Parathyroid adenoma (tissue), 2 donors: Measurements from ENCODE around the gene CTXN1.
"Not testable (repeated sequence)": the region's sequence is repeated elsewhere in the genome, so short reads cannot be mapped to it uniquely, and the experiment has no call there.

Experiments used
- H2AFZ ChIP-seq: fragments of 300-600 bp; sonication (generic); one replicate; pipeline ENCODE4 v1.7.0; 2017; ENCODE audit warnings: antibody characterized with exemption, mild to moderate bottlenecking
- H3K27ac ChIP-seq: fragments of 300-600 bp; sonication (generic); one replicate; pipeline ENCODE4 v1.7.0; 2017
- H3K27me3 ChIP-seq: fragments of 300-600 bp; sonication (generic); one replicate; pipeline ENCODE4 v1.7.0; 2017; ENCODE audit warnings: low read length; ENCODE audit not compliant: control insufficient read depth, insufficient read depth
- H3K36me3 ChIP-seq: fragments of 300-600 bp; sonication (generic); one replicate; pipeline ENCODE4 v1.7.0; 2017; ENCODE audit warnings: low read length; ENCODE audit not compliant: control insufficient read depth, insufficient read depth
- H3K4me1 ChIP-seq: fragments of 300-600 bp; sonication (generic); one replicate; pipeline ENCODE4 v1.7.0; 2017; ENCODE audit warnings: control low read depth
- H3K4me2 ChIP-seq: fragments of 300-600 bp; sonication (generic); one replicate; pipeline ENCODE4 v1.7.0; 2017; ENCODE audit warnings: low read length
- H3K4me3 ChIP-seq: fragments of 300-600 bp; sonication (generic); one replicate; pipeline ENCODE4 v1.7.0; 2017; ENCODE audit warnings: low read depth, low read length
- H3K79me2 ChIP-seq: fragments of 300-600 bp; sonication (generic); one replicate; pipeline ENCODE4 v1.7.0; 2017; ENCODE audit warnings: control low read depth
- H3K9ac ChIP-seq: fragments of 300-600 bp; sonication (generic); one replicate; pipeline ENCODE4 v1.7.0; 2017; ENCODE audit warnings: mild to moderate bottlenecking
- H3K9me3 ChIP-seq: fragments of 300-600 bp; sonication (generic); one replicate; pipeline ENCODE4 v1.7.0; 2017; ENCODE audit warnings: low read length; ENCODE audit not compliant: control insufficient read depth
- TF ChIP-seq, protein P1 (sequence below): fragments of 300-600 bp; sonication (generic); IDR thresholded peaks from one replicate; pipeline ENCODE4 v1.7.0; 2017; ENCODE audit warnings: antibody characterized with exemption, mild to moderate bottlenecking
- donor health status: primary hyperparathyroidism.

The CTXN1 gene

DNA sequence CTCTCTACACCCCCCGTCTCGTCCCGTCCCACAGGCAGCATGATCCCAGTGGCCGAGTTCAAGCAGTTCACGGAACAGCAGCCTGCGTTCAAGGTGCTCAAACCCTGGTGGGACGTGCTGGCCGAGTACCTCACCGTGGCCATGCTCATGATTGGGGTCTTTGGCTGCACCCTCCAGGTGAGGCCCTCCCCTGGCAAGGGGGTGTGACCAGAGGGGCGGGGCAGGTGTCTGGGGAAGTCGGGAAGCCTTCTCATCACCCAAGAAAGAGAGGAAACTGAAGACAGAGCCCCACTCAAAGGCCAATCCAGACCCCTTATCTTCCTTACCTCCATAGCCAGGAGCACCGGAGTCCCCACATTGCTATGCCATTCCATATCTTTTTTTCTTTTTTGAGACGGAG, 30.4 kb downstream of the CTXN1 start:
- TF ChIP-seq, protein P1, sequence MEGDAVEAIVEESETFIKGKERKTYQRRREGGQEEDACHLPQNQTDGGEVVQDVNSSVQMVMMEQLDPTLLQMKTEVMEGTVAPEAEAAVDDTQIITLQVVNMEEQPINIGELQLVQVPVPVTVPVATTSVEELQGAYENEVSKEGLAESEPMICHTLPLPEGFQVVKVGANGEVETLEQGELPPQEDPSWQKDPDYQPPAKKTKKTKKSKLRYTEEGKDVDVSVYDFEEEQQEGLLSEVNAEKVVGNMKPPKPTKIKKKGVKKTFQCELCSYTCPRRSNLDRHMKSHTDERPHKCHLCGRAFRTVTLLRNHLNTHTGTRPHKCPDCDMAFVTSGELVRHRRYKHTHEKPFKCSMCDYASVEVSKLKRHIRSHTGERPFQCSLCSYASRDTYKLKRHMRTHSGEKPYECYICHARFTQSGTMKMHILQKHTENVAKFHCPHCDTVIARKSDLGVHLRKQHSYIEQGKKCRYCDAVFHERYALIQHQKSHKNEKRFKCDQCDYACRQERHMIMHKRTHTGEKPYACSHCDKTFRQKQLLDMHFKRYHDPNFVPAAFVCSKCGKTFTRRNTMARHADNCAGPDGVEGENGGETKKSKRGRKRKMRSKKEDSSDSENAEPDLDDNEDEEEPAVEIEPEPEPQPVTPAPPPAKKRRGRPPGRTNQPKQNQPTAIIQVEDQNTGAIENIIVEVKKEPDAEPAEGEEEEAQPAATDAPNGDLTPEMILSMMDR, result no peak
- Histone ChIP-seq H3K4me2 (no peak overlapping the region), H3K9ac (no peak overlapping the region), H3K4me3 (no peak overlapping the region), H3K27ac (no peak overlapping the region), H3K9me3 (no peaks in the 10 kb centered on the region), H2AFZ (no peak overlapping the region), H3K79me2 (no peaks in the 10 kb centered on the region), H3K27me3 (no peaks in the 10 kb centered on the region), H3K4me1 (no peaks in the 10 kb centered on the region), H3K36me3 (no peaks in the 10 kb centered on the region)

GRCh38 chr19:7894612-7895309, 31.2 kb downstream of the CTXN1 start:
- H3K4me3 ChIP-seq, result no peak overlapping the region
- no peaks in the 10 kb centered on the region for H3K9me3 ChIP-seq
- no peak overlapping the region for H3K4me2 ChIP-seq
- peak overlapping the region; percentile 5 for H2AFZ ChIP-seq
- no peaks in the 10 kb centered on the region for H3K79me2 ChIP-seq
- no peaks in the 10 kb centered on the region for H3K4me1 ChIP-seq
- no peak overlapping the region for H3K27ac ChIP-seq
- no peaks in the 10 kb centered on the region for H3K36me3 ChIP-seq
- TF ChIP-seq, protein P1, result no peak
- no peak overlapping the region for H3K9ac ChIP-seq
- H3K27me3 ChIP-seq, result no peaks in the 10 kb centered on the region

DNA sequence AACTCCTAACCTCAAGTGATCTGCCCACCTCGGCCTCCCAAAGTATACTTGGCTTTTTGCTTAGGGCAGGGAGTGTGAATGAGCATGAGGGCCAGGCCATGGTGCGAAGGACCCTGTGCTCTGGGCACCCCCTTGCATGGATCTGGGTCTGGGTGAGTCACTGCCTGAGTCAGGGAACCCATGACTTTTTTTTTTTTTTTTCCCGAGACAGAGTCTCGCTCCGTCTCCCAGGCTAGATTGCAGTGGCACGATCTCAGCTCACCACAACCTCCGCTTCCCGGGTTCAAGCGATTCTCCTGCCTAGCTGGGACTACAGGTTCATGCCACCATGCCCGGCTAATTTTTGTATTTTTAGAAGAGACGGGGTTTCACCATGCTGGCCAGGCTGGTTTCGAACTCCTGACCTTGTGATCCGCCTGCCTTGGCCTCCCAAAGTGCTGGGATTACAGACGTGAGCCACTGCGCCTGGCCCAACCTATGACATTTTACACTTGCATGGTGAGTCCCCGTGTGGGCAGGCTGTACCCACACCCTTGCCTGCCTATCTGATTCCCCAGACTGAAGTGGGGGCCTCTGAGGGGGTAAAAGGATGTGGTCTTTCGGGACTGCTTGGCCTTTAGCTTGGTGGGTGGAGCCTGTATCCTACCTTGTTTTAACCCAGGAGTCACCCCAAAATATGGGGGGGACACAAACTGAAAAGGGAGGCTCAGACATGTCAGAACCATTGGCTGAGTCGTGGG, 32.4 kb downstream of the CTXN1 start:
- H3K4me2 ChIP-seq, H2AFZ ChIP-seq, H3K4me1 ChIP-seq, H3K9me3 ChIP-seq, H3K27me3 ChIP-seq, H3K4me3 ChIP-seq, H3K36me3 ChIP-seq, H3K27ac ChIP-seq, H3K9ac ChIP-seq, H3K79me2 ChIP-seq: not testable (repeated sequence)

DNA sequence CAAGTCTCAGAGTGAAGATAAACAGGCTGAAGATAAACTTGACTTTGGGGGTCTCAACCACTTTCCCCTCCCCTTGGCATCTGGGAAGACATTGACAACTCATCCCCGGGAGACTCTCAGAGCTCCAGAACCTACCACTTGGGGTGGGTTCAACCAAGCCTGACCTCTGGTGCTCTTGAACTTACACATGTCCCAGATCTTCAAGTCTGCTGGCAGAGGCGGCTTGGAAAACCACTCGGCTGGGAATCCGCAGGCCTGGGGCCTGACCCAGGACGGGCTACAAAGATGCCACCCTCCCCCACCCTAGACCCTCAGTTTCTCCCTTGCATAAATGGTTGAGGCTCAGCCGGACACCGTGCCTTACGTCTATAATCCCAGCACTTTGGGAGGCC, 37.1 kb downstream of the CTXN1 start:
- Histone ChIP-seq H3K4me3 (peak overlapping the region; percentile 56), H3K9me3 (no peaks in the 10 kb centered on the region), H3K27ac (no peak overlapping the region), H3K4me1 (no peaks in the 10 kb centered on the region), H3K27me3 (no peaks in the 10 kb centered on the region), H3K36me3 (no peaks in the 10 kb centered on the region), H2AFZ (peak overlapping the region; percentile 72), H3K4me2 (peak overlapping the region; percentile 50), H3K79me2 (no peaks in the 10 kb centered on the region), H3K9ac (no peak overlapping the region)
- TF ChIP-seq, protein P1, result no peak

GRCh38 chr19:7888145-7888825, 37.6 kb downstream of the CTXN1 start, which contains the start of gene LRRC8E:
LRRC8E (plus strand) TSS chr19:7888510; CDS start chr19:7895604, 7,094 bp downstream.
- Histone ChIP-seq H3K4me1 (no peaks in the 10 kb centered on the region), H3K9ac (no peak within 1 kb of the TSS), H3K4me3 (peak within 1 kb of the TSS; percentile 56), H3K27me3 (no peaks in the 10 kb centered on the region), H3K27ac (no peak within 1 kb of the TSS), H2AFZ (peak within 1 kb of the TSS; percentile 72), H3K9me3 (no peaks in the 10 kb centered on the region), H3K79me2 (no peaks in the 10 kb centered on the region), H3K36me3 (no peaks in the 10 kb centered on the region), H3K4me2 (peak within 1 kb of the TSS; percentile 50)
- TF ChIP-seq, protein P1, result peak; percentile 6
